ENCODE results near the gene IL11. TPM values are rescaled to one million over a fixed set of nuclear protein-coding genes. Genes with fewer than 3 reads are reported as not detected.

Gene IL11
- total and polyA plus RNA-seq, 2 donors (not counting 3 experiments of a cell fraction or from before 2014, with no cell fraction given), result not detected

DNA sequence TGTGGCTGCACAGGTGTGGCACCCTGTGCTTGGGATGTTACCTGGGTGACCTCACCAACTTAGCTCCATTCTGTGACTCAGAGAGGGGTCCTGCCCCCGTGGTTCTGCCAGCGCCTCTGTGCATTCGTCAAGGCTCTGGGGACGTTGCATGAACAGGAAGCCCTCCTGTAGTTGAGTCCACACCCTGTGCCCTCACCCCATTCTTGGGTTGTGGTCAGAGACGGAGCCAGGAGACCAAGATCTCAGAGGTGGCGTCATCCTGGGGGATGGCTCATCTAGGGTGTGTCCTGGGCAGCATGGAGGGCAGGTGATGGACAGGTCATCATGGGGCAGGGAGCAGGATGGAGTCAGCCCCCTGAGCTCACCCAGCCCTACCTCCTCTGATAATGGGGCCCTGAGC is 18.2 kb downstream of the IL11 start:
- CTCF ChIA-PET, result no interaction called here

More for the DNA sequence above, 18.2 kb downstream of the IL11 start:
- Histone ChIP-seq H3K27me3 (ENCODE audit: control insufficient read depth in 2 of 2, insufficient read depth in 2 of 2, low read length in 2 of 2) (peaks cover 24 to 31% of the 10 kb centered on the region in 2 experiments), H3K4me2 (ENCODE audit: insufficient read depth, low read length) (no peak overlapping the region), H3K9me1 (replicated peaks; ENCODE audit: control insufficient read depth, extremely low read depth, insufficient read depth, low read length) (no peaks in the 10 kb centered on the region), H2AFZ (ENCODE audit: low read depth, low read length) (no peak overlapping the region), H4K20me1 (replicated peaks; ENCODE audit: control insufficient read depth, extremely low read depth, insufficient read depth, low read length) (no peaks in the 10 kb centered on the region), H3K36me3 (ENCODE audit: control insufficient read depth in 2 of 2, extremely low read depth in 1 of 2, insufficient read depth in 2 of 2, low read length in 2 of 2) (no peaks in the 10 kb centered on the region), H3K9ac (replicated peaks; ENCODE audit: extremely low read depth, insufficient read depth, low read length) (no peak overlapping the region), H3K79me2 (ENCODE audit: control insufficient read depth, insufficient read depth, low read length) (no peaks in the 10 kb centered on the region), H3K4me3 (replicated peaks in 1 of 3; ENCODE audit: insufficient read depth in 1 of 3, low read depth in 1 of 3, low read length in 3 of 3) (no peak overlapping the region), H3K27ac (ENCODE audit: insufficient read depth, low read depth, low read length) (no peak overlapping the region), H3K4me1 (ENCODE audit: control insufficient read depth, extremely low read depth, insufficient read depth, low read length) (peaks cover 4% of the 10 kb centered on the region), H3K9me3 (replicated peaks; ENCODE audit: control insufficient read depth, insufficient read depth, low read length) (no peaks in the 10 kb centered on the region)
- FAIRE-seq (no peak), DNase-seq (ENCODE audit: low read depth, low spot score) (no peak)
- TF ChIP-seq EZH2 (IDR thresholded peaks at IDR 0.05; ENCODE audit: borderline replicate concordance, low read depth, low read length, severe bottlenecking) (no peak), CTCF (IDR thresholded peaks at IDR 0.05; ENCODE audit: extremely low read depth in 1 of 2, insufficient read depth in 1 of 2, low read depth in 1 of 2, low read length in 2 of 2) (no peak)
- dilution Hi-C loops (cut with MboI; ENCODE audit: extremely low pct_ligation_motif_present, low sequenced_read_pairs) (no loop called here), intact Hi-C loops (cut with micrococcal nuclease) (no loop called here)
- no TSS peak for BruUV-seq (replicated peaks)
- POLR2A ChIA-PET, result no interaction called here
